ENCODE results near the gene SPAST.
"Not testable (repeated sequence)": the region's sequence is repeated elsewhere in the genome, so short reads cannot be mapped to it uniquely, and the experiment has no call there.

The SPAST gene

DNA sequence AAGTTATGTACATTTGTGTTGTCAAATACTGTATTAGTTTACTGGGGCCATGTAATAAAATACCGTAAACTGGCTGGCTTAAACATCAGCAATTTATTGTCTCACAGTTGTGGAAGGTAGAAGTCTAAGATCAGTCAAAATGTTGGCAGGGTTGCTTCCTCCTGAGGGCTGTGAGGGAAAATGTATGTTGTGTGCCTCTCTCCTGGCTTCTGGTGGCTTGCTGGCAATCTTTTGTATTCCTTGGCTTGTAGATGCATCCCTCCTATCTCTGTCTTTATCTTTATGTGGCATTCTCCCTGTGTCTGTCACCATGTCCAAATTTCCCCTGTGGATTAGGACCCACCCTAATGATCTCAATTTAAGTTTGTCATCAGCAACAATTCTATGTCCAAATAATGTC lies 65.3 kb downstream of the SPAST start:
- no peak for DNase-seq

DNA sequence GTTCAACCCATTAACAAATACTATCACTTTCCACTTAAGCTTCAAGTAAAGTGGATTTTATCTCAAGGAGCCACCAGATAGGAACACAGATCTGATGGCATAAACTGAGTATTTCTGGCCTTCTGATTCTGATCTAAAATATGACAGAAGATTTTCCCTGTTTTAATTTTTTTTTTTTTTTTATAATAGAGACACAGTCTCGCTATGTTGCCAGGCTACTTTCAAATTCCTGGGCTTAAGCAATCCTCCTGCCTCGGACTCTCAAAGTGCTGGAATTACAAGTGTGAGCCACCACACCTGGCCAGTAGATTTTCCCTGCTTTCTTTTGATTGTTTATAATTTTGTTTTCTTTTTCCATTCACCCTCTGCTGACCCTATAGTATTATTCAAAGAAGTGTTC lies 65.7 kb downstream of the SPAST start:
- no peak for DNase-seq

DNA sequence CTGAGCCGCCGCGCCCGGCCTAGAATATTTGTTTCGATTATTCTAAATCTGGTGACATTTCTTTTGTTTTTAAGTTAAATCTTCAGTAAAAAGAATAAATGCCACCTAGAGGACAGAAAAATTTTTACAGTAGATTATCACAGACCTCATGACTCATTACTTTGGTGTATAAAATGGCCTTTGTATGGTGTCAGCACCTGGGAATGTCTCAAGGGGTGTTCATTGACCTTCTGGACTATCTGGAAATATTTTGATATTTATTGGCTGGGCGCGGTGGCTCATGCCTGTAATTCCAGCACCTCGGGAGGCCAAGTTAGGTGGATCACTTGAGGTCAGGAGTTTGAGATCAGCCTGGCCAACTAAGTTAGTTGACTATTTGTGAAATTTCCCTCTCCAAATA lies 72.1 kb downstream of the SPAST start:
- DNase-seq = peak in 1 of 2 experiments; percentile 24

DNA sequence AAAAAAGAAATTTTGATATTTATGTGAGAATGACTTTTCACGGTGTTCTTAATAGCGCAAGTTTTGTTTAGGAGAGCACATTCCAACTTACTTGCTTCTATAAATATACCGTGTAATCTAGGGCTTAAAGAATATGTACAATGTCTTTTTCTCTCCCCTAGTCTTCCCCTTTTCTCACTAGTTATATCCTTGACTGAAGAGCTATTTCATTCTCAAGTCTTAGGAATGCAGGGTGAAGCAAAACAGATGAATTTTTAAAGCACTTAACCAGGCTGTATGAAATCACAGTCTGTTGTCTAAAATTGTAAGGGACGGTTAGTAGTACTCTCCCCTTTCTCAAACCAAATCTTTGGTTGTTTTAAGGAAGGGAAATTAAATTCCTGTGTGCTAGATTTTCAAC lies 72.7 kb downstream of the SPAST start:
- DNase-seq = no peak

DNA sequence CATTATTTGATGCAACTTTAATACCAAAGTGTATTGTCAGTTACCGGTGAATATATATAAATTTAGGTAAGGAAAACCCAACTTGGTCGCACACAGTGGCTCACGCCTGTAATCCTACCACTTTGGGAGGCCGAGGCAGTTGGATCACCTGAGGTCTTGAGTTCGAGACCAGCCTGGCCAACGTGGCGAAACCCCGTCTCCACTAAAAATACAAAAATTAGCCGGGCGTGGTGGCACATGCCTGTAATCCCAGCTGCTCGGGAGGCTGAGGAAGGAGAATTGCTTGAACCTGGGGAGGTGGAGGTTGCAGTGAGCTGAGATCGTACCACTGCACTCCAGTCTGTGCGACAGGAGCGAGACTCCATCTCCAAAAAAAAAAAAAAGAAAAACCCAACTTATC lies 88.2 kb downstream of the SPAST start:
- not testable (repeated sequence) for DNase-seq

DNA sequence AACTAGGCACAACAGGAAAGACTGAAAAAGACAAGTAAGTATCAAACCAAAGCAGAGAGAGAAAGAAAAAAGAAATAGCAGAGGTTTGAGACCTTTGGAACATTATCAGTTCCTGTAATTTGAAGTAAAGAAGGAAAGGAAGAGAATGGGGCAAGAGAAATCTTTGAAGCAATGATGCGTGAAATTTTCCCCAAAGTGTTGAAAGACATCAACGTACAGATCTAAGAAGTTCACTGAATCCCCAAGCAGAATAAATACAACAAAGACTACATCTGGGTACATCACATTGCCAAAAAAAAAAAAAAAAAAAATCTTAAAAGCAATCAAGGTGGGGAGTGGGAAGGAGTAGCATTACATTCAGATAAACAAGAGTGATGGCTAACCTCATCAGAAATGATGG lies 96.3 kb downstream of the SPAST start:
- DNase-seq = no peak

DNA sequence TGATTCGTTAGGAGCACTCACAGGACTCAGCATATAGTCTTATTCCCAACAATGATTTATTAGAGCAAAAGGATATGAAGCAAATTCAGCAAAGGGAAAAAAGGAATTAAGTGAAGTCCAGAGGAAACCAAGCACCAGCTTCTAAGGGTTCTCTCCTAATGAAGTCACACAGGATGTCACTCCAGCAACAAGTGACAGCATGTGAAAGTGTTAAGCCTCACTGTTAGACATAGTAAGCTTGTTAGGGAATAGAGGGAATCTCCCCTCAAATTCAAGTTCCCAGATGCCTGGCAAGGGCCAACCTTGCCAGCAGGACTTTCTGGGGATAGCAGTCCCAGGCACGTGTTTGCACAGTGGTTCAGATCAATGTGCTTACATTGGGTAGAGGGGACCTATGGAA lies 97.9 kb downstream of the SPAST start:
- DNase-seq = no peak

DNA sequence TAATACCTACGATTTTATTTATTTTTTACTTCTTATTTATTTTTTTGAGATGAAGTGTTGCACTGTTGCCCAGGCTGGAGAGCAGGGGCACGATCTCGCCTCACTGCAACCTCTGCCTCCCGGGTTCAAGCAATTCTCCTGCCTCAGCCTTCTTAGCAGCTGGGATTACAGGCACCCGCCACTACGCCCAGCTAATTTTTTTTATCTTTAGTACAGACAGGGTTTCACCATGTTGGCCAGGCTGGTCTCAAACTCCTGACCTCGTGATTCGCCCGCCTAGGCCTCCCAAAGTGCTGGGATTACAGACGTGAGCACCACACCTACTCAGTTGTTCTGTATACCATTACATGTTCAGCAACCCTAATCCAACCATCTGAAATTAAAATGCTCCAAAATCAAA lies 100.9 kb downstream of the SPAST start:
- not testable (repeated sequence) for DNase-seq

DNA sequence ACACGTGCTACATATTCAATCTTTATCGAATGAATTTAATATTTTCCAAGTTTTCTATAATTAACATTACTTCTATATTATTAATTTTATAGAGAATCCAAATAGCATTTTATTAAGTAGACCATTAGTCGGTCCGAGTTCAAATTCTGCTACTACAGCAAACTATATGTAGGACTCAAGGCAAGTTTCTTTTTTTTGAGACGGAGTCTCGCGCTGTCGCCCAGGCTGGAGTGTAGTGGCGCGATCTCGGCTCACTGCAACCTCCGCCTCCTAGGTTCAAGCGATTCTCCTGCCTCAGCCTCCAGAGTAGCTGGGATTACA lies 101.6 kb downstream of the SPAST start:
- not testable (repeated sequence) for DNase-seq

DNA sequence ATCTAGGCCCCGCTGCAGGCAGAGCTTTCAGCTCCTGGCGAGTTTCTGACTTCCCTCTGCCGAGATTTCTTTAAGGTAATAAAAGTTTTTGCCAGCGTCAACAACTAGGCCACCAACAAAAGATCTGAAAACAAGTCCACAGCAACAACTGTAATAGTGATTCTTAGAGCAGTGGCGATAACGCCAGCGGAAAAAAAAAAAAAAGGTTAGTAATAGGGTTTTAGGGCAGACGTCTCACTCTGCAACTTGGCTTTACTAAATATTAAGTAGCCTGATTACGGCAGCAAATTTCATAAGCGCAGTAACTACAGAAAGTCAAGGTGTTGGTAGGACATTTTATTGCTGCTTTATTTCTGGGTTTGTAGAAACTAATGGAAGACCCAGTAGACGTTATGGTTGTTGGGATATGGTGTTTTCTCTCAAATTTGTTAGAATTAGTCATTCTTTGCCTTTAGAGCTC lies 102.8 kb downstream of the SPAST start:
- no peak for DNase-seq

DNA sequence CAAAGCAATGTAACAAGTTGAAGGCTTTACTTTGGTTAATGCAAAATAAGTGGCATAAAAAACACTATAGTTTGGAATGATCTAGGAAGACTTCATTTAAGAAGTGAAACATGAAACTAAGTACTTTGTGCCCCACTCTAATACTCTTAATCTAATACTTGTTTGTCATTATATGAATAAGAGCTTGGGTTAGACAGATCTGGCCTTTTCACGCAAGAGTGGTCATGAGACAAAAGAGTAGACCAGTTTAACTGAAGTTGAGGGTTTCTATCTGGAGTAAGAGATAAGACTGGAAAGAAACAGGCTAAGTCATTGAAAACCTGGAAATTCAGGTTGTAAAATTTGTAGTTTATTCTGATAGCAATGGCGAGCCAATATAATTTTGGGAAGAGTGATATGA lies 105.2 kb downstream of the SPAST start:
- DNase-seq = no peak

DNA sequence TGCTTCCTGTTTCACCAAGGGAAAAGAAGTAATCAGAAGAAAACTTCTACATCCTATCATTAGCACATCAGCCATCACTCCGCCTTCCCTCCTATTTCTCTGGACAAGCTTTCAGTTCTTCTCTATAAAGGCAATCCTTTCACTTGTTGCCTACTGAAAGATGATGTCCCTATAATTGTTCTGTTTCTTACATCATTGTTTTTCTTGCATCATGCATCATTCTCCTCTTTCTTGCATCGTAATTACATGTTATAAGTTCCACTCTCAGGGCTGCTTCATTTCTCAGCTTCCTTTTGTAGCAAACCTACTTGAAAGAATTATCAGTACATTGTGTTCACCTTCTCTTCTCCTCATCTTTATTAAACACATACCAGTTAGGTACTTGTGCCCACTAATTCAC lies 109.5 kb downstream of the SPAST start:
- DNase-seq = no peak

DNA sequence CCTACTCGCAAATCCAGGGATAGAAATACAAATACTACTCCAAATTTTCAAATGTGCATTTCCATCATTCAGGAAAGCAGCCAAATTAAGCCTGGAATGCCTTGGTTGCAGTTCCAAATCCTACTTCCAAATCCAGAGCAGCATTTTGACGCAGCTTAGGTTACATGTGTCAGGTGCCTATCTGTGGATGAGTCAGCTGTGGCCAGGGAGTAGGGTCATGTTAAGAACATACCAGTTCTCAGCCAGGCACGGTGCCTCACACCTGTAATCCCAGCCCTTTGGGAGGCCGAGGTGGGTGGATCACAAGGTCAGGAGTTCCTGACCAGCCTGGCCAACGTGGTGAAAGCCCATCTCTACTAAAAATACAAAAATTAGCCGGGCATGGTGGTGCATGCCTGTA lies 119.3 kb downstream of the SPAST start:
- DNase-seq = no peak

DNA sequence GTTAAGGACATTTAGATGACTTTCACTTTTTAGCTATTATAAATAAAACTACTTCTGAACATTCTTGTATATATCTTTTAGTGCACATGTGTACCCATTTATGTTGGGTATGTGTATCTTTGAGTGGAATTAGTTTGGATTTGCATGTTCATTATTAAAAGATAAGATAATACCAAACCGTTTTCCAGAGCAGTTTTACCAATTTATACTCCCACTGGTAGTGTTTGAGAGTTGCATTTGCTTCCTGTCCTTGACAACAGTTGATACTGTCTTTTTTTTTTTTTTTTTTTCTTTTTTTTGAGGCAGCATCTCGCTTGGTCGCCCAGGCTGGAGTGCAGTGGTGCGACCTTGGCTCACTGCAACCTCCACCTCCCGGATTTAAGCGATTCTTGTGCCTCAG lies 125.7 kb downstream of the SPAST start:
- no peak for DNase-seq

DNA sequence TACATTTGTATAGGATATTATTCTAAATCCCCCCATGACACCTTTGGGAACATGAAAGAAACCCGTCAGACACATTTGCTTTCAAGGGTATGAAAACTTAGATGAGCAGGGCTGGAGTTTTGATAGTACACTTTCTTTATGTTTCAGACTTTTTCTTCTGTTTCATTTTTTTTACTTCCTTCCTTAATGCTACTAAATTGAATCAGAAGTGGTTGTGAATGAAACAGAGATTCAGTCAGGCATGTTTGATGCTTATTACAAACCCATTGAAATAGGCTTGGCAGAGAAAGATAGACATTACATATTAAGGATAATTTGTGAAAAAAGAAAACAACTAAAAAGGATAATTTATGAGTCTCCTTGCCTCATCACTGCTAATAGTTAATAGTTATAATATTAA lies 129.1 kb downstream of the SPAST start:
- DNase-seq = no peak

DNA sequence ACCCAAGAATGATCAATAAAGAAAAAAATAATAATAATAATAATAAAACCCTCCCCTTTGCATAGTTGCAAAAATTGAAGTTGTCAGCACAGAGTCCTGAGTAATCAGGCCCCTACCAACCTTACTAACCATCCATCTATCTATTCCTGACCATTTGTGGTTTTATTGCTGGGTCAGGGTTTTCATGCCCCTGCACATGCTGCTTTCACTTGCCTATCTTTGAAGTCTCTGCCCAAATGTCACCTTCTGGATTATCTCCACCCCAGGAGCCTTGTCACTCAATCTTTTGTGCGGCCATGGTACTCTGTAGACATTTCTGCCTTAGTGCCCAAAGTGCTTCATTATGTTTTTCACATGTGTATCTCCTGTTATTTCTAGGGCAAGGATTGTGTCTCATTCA lies 137.5 kb downstream of the SPAST start:
- no peak for DNase-seq

DNA sequence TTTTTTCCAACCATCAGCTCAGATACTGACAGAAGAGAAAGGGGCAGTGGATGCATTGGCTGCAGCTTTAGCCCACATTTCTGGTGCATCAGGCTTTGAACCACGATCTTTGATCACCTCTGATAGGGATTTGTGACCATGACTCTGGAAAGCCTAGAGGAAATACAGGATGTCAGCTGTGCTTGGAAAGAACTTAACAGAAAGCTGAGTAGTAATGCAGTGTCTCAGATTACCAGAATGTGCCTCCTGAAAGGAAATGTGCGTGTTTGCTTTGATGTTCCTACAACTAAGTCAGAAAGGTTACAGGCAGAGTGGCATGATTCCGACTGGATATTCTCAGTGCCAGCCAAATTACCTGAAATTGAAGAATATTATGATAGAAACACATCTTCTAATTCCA lies 140.1 kb downstream of the SPAST start:
- DNase-seq = not testable (repeated sequence)
